ENCODE data around the gene ATP1B4. TPM values are rescaled to one million over a fixed set of nuclear protein-coding genes. Genes with fewer than 3 reads are reported as not detected.

The ATP1B4 gene
- total and polyA plus RNA-seq, 10 of the 15 experiments (the other 5 are each of a cell fraction or from before 2014, with no cell fraction given) = not detected

DNA sequence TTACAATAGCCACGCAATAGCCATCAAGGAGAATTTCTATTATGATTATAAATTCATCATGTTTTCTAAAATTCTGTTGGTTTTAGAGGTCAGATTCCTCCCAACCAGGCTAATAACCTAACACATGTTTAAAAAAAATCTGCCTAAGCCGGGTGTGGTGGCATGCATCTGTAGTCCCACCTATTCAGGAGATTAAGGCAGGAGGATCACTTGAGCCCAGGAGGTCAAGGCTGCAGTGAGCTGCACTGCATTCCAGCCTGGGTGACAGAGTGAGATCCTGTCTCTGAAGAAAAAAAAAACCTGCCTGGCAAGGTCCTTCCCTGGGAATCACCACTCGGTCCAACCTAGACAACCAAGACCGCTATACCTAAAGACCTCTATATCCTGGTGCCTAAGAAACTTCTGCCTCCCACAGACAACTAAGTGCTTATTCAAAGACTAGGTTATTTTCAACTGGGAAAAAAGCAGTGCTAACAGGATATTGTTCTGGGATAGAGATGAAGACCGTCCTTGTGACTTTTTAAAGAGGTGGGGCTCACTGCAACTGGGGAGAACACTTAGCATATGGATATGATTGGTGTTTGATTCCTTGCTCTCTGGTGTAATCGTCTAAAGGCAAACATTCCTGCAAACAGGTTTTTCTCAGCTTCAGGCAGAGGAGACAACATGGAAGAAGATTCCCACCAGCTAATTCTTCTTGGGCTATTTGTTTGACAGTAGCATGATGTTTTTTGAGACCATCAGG is 18.2 kb downstream of the ATP1B4 start:
- in situ Hi-C loops (cut with MboI) = no loop called here
- Histone ChIP-seq H3K4me1 (ENCODE audit: control insufficient read depth, insufficient read depth, low read length) (no peaks in the 10 kb centered on the region), H4K20me1 (ENCODE audit: control insufficient read depth, insufficient read depth) (no peaks in the 10 kb centered on the region), H3K9ac (ENCODE audit: control insufficient read depth, insufficient read depth, low read length) (no peak overlapping the region), H2AFZ (ENCODE audit: control insufficient read depth, low read depth, low read length) (no peak overlapping the region), H3K4me3 (no peak overlapping the region), H3K4me2 (ENCODE audit: control insufficient read depth, insufficient read depth) (no peak overlapping the region), H3K27me3 (replicated peaks in 1 of 2; ENCODE audit: control insufficient read depth in 2 of 2, insufficient read depth in 2 of 2, low read length in 1 of 2) (no peaks in the 10 kb centered on the region; a peak in 1 of 4 replicates), H3K9me3 (replicated peaks; ENCODE audit: control insufficient read depth, insufficient read depth, low read length) (no peaks in the 10 kb centered on the region), H3K27ac (ENCODE audit: control insufficient read depth, insufficient read depth) (no peak overlapping the region), H3K79me2 (ENCODE audit: control insufficient read depth, insufficient read depth, low read length) (no peaks in the 10 kb centered on the region), H3K36me3 (ENCODE audit: control insufficient read depth in 2 of 2, insufficient read depth in 2 of 2, low read length in 1 of 2) (no peaks in the 10 kb centered on the region)
- RAD21 ChIA-PET (ENCODE audit: unreplicated experiment) = no interaction called here
- no TSS peak for BruUV-seq (replicated peaks)
- FAIRE-seq (no peak), DNase-seq (ENCODE audit: low read depth, low spot score) (no peak), ATAC-seq (no peak)
- POLR2A ChIA-PET = no interaction called here
- SMC1A ChIA-PET (ENCODE audit: uncharacterized antibody, unreplicated experiment) = interaction anchor here (1.0 to 1.5 kb wide), 4 partner anchors 47 to 106 kb away, joined by 3 to 5 read pairs (median 4); no protein-coding TSS in a partner anchor
- CTCF ChIA-PET = interaction anchor here (1.6 to 2.4 kb wide), 3 partner anchors 9 to 93 kb away, joined by 5 to 7 read pairs (median 5); no protein-coding TSS in a partner anchor
- WGBS (ENCODE audit: insufficient coverage, insufficient replicate concordance, low lambda C conversion rate, missing lambda C conversion rate) = 44% methylated on average over 6 of the region's 6 CpGs
- intact Hi-C loops (cut with micrococcal nuclease; ENCODE audit: unreplicated experiment) = loop anchor here (2.0 kb wide), 1 partner anchor 95 kb away; no protein-coding TSS in a partner anchor
- TF ChIP-seq KAT2A (conservative IDR thresholded peaks at IDR 0.05; ENCODE audit: control insufficient read depth, low read depth, low read length) (no peak), REST (IDR thresholded peaks at IDR 0.05; ENCODE audit: low read depth, low read length) (no peak), NR2C1 (IDR thresholded peaks at IDR 0.05) (no peak), CEBPB (IDR thresholded peaks at IDR 0.05; ENCODE audit: borderline replicate concordance in 1 of 2, low read depth in 2 of 2, low read length in 2 of 2) (no peak), MXI1 (IDR thresholded peaks at IDR 0.05; ENCODE audit: low read depth, low read length) (no peak), RB1 (IDR thresholded peaks at IDR 0.05; ENCODE audit: borderline replicate concordance) (no peak), KLF5 (IDR thresholded peaks at IDR 0.05; ENCODE audit: partially characterized antibody) (no peak), SIX5 (IDR thresholded peaks at IDR 0.05; ENCODE audit: low read depth, low read length, severe bottlenecking) (no peak), STAT3 (IDR thresholded peaks at IDR 0.05; ENCODE audit: low read depth, low read length) (no peak), NFIC (IDR thresholded peaks at IDR 0.05; ENCODE audit: low read depth, low read length) (no peak), EP300 (IDR thresholded peaks at IDR 0.05; ENCODE audit: borderline replicate concordance in 1 of 2, control insufficient read depth in 1 of 2, low read depth in 2 of 2, low read length in 2 of 2) (no peak), NFYB (IDR thresholded peaks at IDR 0.05; ENCODE audit: insufficient read depth, low read depth, low read length) (no peak)
- TF ChIP-seq, protein P1, sequence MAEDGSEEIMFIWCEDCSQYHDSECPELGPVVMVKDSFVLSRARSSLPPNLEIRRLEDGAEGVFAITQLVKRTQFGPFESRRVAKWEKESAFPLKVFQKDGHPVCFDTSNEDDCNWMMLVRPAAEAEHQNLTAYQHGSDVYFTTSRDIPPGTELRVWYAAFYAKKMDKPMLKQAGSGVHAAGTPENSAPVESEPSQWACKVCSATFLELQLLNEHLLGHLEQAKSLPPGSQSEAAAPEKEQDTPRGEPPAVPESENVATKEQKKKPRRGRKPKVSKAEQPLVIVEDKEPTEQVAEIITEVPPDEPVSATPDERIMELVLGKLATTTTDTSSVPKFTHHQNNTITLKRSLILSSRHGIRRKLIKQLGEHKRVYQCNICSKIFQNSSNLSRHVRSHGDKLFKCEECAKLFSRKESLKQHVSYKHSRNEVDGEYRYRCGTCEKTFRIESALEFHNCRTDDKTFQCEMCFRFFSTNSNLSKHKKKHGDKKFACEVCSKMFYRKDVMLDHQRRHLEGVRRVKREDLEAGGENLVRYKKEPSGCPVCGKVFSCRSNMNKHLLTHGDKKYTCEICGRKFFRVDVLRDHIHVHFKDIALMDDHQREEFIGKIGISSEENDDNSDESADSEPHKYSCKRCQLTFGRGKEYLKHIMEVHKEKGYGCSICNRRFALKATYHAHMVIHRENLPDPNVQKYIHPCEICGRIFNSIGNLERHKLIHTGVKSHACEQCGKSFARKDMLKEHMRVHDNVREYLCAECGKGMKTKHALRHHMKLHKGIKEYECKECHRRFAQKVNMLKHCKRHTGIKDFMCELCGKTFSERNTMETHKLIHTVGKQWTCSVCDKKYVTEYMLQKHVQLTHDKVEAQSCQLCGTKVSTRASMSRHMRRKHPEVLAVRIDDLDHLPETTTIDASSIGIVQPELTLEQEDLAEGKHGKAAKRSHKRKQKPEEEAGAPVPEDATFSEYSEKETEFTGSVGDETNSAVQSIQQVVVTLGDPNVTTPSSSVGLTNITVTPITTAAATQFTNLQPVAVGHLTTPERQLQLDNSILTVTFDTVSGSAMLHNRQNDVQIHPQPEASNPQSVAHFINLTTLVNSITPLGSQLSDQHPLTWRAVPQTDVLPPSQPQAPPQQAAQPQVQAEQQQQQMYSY (CRISPR knock-in tag; IDR thresholded peaks at IDR 0.05) = no peak
- TF ChIP-seq, protein P2, sequence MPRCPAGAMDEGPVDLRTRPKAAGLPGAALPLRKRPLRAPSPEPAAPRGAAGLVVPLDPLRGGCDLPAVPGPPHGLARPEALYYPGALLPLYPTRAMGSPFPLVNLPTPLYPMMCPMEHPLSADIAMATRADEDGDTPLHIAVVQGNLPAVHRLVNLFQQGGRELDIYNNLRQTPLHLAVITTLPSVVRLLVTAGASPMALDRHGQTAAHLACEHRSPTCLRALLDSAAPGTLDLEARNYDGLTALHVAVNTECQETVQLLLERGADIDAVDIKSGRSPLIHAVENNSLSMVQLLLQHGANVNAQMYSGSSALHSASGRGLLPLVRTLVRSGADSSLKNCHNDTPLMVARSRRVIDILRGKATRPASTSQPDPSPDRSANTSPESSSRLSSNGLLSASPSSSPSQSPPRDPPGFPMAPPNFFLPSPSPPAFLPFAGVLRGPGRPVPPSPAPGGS (IDR thresholded peaks at IDR 0.05; ENCODE audit: borderline replicate concordance, insufficient read depth, low read depth, low read length, poor library complexity, severe bottlenecking) = no peak
